Activated CD8-positive, alpha-beta memory T cell treated with anti-CD3 and anti-CD28 coated beads, Interleukin-2, amount 50 U/mL, for 48 hours (primary cell): ENCODE measurements around the gene KCNN1.
"Not testable (repeated sequence)": the region's sequence is repeated elsewhere in the genome, so short reads cannot be mapped to it uniquely, and the experiment has no call there.

Experiments used
- DNase-seq: peaks from one replicate; pipeline ENCODE4 v3.0.0-alpha.2; 2020

KCNN1 gene

GRCh38 chr19:18001777-18002345, 35.0 kb downstream of the KCNN1 start:
- no peak for DNase-seq

- DNase-seq: no peak
These were observed 35.5 kb downstream of the KCNN1 start for GRCh38 chr19:18002347-18002850.

GRCh38 chr19:18005750-18006149, 38.8 kb downstream of the KCNN1 start:
- not testable (repeated sequence) for DNase-seq

- peak; percentile 94 for DNase-seq
These were observed 40.4 kb downstream of the KCNN1 start for GRCh38 chr19:18007044-18007916.

GRCh38 chr19:18007917-18008673, 41.2 kb downstream of the KCNN1 start, which contains the start of gene ARRDC2:
Gene ARRDC2, plus strand, starts transcription at chr19:18008170. Its CDS starts 141 bp downstream, at chr19:18008311.
- peak; percentile 92 for DNase-seq

- no peak for DNase-seq
These were observed 41.9 kb downstream of the KCNN1 start for GRCh38 chr19:18008814-18009213.

- peak; percentile 53 for DNase-seq
These were observed 42.6 kb downstream of the KCNN1 start for GRCh38 chr19:18009412-18010066.

- DNase-seq: no peak
These were observed 43.2 kb downstream of the KCNN1 start for GRCh38 chr19:18010149-18010548.

- no peak for DNase-seq
These were observed 46.6 kb downstream of the KCNN1 start for GRCh38 chr19:18013210-18014111.

- DNase-seq: no peak
These were observed 47.3 kb downstream of the KCNN1 start for GRCh38 chr19:18014197-18014596.

GRCh38 chr19:18016209-18016910, 49.5 kb downstream of the KCNN1 start:
- no peak for DNase-seq

GRCh38 chr19:18017275-18018083, 50.6 kb downstream of the KCNN1 start:
- DNase-seq: no peak

- peak; percentile 57 for DNase-seq
These were observed 53.5 kb downstream of the KCNN1 start for GRCh38 chr19:18020212-18021085.

GRCh38 chr19:18021121-18021755, 54.3 kb downstream of the KCNN1 start:
- peak; percentile 72 for DNase-seq

- peak; percentile 67 for DNase-seq
These were observed 56.8 kb downstream of the KCNN1 start for GRCh38 chr19:18023622-18024251.

- no peak for DNase-seq
These were observed 60.2 kb downstream of the KCNN1 start for GRCh38 chr19:18027151-18027550.

- no peak for DNase-seq
These were observed 62.9 kb downstream of the KCNN1 start for GRCh38 chr19:18029617-18030338.
